GM18517 (cell line): Measurements from ENCODE around the gene MIER2.

Experiments used
- ATAC-seq: cut with Tn5 transposase; IDR thresholded peaks from one replicate; pipeline ENCODE4 v1.9.1; 2021; ENCODE audit warnings: mild to moderate bottlenecking, moderate library complexity; ENCODE audit not compliant: unreplicated experiment

MIER2 gene

GRCh38 chr19:309206-309565 is 35.4 kb downstream of the MIER2 start:
- no peak for ATAC-seq

- no peak for ATAC-seq
Observed at GRCh38 chr19:308471-309205, 36.0 kb downstream of the MIER2 start.

GRCh38 chr19:307793-308420 is 36.7 kb downstream of the MIER2 start:
- no peak for ATAC-seq

- no peak for ATAC-seq
Observed at GRCh38 chr19:307111-307531, 37.5 kb downstream of the MIER2 start.

GRCh38 chr19:306151-306900 is 38.3 kb downstream of the MIER2 start:
- ATAC-seq, result no peak

- ATAC-seq, result no peak
Observed at GRCh38 chr19:305240-306150, 39.1 kb downstream of the MIER2 start.

GRCh38 chr19:296476-297225 is 47.9 kb downstream of the MIER2 start:
- no peak for ATAC-seq

GRCh38 chr19:295687-296370 is 48.8 kb downstream of the MIER2 start:
- no peak for ATAC-seq

GRCh38 chr19:294946-295686 is 49.5 kb downstream of the MIER2 start:
- no peak for ATAC-seq

- no peak for ATAC-seq
Observed at GRCh38 chr19:294341-294945, 50.2 kb downstream of the MIER2 start.

GRCh38 chr19:293436-294110 is 51.0 kb downstream of the MIER2 start:
- ATAC-seq, result no peak

- ATAC-seq, result no peak
Observed at GRCh38 chr19:292951-293350, 51.6 kb downstream of the MIER2 start.

GRCh38 chr19:292281-292884 is 52.2 kb downstream of the MIER2 start:
- ATAC-seq, result no peak

- no peak for ATAC-seq
Observed at GRCh38 chr19:291561-292280, 52.9 kb downstream of the MIER2 start.

- ATAC-seq, result no peak
Observed at GRCh38 chr19:291006-291521, 53.5 kb downstream of the MIER2 start, which contains the start of gene PLPP2. TSS of gene PLPP2 (minus strand) at chr19:291403. CDS start at chr19:291336, 67 bp downstream.

GRCh38 chr19:290372-291005 is 54.1 kb downstream of the MIER2 start:
- ATAC-seq, result no peak
